ENCODE measurements around the gene GSK3A.
A peak's percentile ranks its signal among the peaks of the same experiment; 100 is the strongest.

Gene GSK3A

DNA sequence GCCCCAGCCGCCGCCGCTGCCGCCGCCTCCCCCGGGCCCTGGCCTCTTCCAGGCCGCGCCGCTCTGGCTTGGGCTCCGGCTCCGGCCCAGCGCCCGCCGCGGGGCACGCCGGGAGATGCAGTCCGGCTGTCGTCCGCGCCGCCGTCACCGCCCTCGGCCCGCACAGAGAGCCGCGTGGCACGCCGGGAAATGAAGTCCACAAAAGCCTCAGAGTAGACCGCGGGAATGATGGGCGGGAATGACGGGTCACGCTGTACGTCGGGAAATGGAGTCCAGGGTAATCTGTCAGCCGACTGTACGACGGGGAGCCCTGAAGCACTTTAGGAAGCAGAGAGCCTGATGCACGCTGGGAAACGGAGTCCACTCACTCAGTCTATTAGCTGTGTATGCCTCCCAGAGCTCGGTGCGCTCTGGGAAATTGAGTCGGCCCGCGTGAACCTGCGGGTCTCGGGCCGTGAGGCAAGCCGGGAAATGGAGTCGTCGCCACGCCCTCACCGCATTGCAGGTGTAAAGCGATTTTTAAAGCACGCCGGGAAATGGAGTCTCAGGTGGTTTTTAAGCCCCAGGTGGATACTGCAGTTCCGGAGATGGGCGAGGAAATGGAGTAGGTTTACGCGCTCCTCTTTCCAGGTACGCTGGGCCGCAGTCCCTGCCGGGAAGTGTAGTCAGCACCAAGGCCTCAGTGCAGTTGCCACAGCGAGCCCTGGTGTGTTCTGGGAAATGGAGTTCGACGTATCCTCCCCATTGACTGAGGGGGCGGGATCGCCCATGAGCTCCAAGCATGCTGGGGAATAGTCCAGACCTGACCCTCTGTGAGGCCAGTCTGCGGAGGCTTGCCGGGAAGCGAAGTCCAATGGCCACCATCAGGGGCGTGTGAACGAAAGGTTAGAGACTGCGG, at the start of gene GSK3A:
Gene GSK3A (minus strand): TSS at position 91 of the 898 bp plus-strand sequence. CDS start 137 bp downstream, outside the sequence.
- DNase-seq (ENCODE audit: low read depth), result peak; percentile 100

DNA sequence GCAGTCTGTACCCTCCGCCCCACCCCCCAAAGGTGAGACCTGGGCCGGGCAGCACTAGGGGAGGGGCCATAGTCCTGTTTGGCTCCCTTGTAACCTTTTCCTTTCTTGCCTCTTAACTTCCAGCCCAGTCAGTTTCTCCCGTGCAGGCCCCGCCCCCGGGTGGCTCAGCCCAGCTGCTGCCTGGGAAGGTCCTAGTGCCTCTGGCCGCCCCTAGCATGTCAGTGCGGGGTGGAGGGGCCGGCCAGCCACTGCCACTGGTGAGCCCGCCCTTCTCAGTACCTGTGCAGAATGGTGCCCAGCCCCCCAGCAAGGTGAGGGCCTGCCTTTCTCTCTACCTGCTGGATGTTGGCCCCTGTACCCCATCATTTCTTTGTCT, 49.0 kb upstream of the GSK3A start:
- no peak for DNase-seq (ENCODE audit: low read depth)

DNA sequence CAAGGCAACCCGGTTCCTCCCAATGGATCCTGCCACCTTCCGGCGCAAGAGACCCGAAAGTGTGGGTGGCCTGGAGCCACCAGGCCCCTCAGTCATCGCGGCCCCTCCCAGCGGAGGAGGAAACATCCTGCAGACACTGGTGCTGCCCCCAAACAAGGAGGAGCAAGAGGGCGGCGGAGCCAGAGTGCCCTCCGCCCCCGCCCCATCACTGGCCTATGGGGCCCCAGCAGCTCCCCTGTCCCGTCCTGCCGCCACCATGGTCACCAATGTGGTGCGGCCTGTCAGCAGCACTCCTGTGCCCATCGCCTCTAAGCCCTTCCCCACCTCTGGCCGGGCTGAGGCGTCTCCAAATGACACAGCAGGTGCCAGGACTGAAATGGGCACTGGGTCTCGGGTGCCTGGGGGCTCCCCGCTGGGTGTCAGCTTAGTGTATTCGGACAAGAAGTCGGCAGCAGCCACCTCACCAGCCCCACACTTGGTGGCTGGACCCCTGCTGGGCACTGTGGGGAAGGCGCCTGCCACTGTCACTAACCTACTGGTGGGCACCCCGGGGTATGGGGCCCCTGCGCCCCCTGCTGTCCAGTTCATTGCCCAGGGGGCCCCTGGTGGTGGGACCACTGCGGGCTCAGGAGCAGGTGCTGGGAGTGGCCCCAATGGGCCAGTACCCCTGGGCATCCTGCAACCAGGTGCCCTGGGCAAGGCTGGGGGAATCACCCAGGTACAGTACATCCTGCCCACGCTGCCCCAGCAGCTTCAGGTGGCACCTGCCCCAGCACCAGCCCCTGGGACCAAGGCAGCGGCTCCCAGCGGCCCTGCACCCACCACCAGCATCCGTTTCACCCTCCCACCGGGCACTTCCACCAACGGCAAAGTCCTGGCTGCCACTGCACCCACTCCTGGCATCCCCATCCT, 48.4 kb upstream of the GSK3A start:
- DNase-seq (ENCODE audit: low read depth), result no peak

DNA sequence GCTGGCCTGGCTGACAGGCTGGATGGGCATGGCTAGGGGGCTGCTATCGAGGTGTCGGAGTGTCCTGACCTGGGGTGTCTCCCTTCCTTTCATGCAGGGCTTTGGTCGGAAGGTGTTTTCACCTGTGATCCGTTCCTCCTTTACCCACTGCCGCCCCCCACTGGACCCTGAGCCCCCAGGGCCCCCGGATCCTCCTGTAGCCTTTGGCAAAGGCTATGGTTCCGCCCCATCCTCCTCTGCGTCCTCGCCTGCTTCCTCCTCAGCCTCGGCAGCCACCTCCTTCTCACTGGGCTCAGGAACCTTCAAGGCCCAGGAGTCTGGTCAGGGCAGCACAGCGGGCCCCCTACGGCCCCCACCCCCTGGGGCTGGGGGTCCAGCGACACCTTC, 47.7 kb upstream of the GSK3A start:
- DNase-seq (ENCODE audit: low read depth), result no peak

DNA sequence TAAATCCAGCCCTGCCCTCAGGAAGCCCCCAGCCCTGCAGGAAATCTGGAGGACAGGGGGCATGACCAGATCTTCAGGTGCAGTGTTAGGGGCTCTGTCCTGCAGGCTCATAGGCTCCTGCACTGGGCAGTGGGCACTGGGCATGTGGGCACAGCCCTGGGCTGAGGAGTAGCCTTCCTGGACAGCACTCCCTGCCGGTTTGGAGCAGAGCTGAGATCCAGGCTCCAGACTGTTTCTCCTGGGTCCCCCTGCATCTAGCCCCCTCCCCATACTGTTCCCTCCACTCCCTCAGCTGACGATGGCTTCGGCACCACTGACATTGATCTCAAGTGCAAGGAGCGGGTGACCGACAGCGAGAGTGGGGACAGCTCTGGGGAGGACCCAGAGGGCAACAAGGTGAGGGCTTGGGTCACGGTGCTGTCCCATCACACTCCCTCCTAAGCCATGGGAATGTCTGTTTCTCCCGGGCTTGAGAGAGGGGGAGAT, 47.2 kb upstream of the GSK3A start:
- no peak for DNase-seq (ENCODE audit: low read depth)

DNA sequence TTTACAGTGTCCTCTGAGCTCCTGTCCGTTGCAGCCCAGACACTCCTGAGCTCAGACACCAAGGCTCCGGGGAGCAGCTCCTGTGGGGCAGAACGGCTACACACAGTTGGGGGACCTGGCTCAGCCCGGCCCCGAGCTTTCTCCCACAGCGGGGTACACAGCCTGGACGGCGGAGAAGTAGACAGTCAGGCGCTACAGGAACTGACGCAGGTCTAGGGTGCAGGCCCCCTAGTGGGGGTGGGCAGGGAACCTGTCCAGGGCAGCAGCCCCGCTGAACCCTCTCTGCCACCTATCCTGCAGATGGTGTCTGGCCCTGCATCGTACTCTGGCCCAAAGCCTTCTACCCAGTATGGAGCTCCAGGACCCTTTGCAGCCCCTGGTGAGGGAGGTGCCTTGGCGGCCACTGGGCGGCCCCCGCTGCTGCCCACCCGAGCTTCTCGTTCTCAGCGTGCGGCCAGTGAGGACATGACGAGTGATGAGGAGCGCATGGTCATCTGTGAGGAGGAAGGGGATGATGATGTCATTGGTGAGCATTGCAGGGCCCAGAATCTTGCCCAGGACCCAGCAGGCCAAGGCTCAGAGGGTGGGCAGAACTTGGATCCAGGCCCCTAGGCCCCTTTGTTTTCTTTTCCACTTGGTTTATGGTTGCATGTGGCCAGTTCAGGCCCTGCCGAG, 46.6 kb upstream of the GSK3A start:
- DNase-seq (ENCODE audit: low read depth), result no peak

DNA sequence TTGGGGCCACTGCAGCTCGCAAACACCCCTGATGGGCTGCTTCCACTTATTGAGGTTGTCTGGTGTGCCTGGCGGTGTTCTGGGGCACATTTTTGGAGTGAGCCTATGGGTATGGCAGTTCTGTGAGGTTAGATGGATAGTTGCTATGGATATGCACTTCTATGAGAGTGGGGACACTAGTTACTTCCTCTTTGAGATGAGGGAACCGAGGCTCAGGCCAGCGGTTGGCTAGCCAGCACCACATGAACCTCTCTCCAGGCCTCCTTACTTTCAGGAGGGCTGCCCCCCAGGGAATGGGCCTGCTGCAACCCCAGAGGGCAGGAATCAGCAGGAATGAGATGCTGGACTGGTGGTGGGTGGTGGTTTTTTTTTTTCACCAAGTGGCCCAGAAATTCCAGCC, 46.0 kb upstream of the GSK3A start:
- DNase-seq (ENCODE audit: low read depth), result no peak

DNA sequence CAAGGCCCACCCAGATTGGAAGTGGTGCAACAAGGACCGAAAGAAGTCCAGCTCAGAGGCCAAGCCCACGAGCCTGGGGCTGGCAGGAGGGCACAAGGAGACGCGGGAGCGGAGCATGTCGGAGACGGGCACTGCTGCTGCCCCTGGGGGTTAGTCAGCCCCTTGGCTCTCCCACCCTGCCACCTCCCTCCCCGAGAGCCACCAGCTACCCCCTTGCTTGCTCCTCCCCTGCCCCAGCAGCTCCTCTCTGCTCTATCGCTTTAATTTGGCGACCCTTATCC, 45.4 kb upstream of the GSK3A start:
- DNase-seq (ENCODE audit: low read depth), result no peak

DNA sequence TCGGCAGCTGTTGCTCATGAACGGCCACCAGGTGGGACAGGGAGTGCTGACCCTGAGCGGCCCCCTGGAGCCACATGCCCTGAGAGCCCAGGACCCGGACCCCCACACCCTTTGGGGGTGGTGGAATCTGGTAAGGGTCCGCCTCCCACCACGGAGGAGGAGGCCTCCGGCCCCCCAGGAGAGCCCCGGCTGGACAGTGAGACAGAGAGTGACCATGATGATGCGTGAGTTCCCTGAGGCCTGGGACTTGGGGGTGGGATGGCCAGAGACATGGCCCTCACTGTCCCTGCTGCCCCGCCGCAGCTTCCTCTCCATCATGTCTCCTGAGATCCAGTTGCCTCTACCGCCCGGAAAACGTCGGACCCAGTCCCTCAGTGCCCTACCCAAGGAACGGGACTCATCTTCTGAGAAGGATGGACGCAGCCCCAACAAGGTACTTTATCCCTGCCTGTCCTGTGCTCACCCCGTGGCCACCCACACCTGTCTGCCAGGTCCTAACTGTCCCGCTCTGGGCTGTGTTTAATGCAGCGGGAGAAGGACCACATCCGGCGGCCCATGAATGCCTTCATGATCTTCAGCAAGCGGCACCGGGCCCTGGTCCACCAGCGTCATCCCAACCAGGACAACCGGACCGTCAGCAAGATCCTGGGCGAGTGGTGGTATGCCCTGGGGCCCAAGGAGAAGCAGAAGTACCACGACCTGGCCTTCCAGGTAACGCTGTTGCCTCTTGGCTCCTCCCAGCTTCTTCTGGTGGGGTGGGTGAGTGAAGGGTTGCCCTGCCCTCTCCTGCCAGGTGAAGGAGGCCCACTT, 44.8 kb upstream of the GSK3A start:
- no peak for DNase-seq (ENCODE audit: low read depth)

DNA sequence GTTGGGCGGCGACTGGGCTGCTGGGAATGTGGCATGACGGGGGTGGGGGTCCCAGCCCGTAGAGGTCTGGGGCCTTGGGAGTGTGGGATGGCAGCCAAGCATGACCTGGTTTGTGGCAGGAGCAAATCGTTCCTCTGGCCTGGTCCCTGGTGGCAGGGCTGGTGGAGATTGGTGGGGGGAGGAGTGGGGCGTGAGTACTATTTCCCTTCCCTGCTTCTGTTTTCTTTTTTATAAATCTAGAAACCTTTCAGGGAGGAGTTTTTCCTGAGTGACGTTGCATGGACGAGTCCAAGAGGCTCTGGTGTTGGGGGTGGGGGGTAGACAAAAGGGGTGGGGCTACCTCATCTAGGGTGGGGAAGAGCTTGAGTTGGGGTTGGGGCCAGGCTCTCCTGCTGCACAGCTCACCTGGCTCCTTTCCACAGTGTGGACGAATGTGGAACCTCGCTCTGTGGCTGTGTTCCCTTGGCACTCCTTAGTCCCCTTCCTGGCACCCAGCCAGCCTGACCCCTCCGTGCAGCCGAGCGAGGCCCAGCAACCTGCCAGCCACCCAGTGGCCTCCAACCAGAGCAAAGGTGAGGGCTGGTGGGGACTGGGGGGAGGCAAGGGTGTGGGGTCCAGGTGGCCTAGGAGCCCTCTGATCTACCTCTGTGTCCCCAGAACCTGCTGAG, 44.1 kb upstream of the GSK3A start:
- DNase-seq (ENCODE audit: low read depth), result peak; percentile 46

DNA sequence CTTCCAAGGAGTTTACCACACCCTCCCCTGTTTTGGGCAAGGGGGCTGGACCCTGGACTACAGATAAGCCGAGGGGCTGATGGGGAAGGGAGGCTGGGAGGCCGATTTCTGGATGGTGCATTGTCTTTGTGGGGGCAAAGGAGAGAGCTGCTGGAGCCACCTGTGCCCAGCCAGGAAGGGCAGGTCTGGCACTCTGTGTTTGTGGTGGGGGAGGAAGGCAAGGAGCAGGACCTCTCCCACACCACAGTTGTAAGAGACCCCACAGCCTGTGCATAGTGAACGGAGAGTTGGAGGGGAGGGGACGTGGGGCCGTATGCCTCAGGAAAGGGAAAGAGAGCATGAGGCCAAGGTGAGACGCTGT, 43.6 kb upstream of the GSK3A start:
- no peak for DNase-seq (ENCODE audit: low read depth)

DNA sequence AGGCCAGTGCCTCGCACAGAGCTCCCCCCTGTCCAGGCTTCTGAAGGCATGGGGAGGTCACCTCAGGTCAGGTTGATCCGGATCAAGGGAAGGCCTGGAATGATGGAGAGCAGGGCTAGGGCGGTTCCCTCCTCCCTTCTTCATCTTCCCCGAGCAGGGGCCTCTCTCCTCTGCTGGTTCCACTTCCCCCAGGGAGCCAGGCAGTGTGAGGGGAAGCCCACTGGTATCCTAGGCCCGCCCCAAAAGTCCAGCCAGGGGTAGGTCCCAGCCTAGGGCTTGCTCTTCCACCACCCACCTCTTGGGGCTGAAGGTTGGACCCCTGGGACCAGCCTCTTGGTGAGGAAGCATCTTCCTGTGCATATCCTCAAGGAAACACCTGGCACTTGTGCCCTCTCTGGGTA, 43.1 kb upstream of the GSK3A start:
- DNase-seq (ENCODE audit: low read depth), result no peak

DNA sequence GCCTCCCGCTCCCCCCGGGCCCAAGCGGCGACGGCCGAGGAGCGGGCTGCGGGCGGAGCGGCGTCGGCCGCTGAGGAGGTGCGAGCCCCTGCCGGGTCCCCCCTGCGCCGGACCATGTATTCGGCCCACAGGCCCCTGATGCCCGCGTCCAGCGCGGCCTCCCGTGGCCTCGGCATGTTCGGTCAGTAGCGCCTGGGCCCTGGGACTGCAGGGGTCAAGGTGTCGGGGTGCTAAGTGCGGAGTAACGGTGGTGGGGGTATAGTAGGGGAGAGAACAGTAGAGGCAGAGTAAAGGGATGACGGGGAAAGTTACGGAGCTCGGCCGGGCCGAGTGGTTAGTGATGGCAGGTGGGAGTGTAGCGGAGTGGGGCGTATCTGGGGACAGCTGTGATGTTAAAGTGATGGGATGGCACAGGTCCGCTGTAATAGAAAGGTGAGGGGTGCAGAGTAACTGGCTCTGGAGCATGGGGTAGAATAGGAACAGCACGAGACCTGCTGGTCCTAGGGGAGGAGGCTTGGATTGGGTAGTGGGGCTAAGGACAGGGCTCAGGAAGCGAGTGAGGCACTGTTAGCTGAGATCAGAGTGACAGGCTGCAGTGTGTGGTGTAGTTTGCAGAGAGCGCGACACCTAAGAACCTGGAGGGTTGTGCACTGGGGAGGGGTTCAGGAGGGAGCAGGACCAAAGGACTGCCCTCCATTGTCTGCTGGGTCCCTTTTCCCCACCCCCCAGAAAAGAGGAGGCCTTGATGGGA, 42.4 kb upstream of the GSK3A start:
- DNase-seq (ENCODE audit: low read depth), result no peak

DNA sequence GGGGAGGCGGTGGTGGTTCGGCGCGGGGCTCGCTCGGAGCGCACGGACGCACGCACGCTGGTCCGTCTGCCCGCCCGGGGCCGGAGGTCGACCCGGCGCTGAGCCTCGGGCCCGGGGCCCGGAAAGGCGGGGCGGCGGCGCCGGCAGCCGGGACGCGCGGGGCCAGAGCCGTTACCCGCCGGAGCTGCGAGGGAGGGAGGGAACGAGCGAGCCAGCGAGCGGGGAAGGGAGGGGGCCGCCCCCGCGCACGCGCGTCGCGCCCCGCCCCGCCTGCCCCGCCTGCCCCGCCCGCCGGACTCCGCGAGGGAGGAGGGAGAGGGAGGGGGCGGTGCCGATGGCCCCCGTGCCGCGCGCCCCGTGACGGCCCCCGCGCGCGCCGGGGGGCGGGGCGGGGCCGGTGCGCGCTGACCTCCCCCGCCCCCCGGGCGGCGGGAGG, 41.7 kb upstream of the GSK3A start:
- peak; percentile 66 for DNase-seq (ENCODE audit: low read depth)

DNA sequence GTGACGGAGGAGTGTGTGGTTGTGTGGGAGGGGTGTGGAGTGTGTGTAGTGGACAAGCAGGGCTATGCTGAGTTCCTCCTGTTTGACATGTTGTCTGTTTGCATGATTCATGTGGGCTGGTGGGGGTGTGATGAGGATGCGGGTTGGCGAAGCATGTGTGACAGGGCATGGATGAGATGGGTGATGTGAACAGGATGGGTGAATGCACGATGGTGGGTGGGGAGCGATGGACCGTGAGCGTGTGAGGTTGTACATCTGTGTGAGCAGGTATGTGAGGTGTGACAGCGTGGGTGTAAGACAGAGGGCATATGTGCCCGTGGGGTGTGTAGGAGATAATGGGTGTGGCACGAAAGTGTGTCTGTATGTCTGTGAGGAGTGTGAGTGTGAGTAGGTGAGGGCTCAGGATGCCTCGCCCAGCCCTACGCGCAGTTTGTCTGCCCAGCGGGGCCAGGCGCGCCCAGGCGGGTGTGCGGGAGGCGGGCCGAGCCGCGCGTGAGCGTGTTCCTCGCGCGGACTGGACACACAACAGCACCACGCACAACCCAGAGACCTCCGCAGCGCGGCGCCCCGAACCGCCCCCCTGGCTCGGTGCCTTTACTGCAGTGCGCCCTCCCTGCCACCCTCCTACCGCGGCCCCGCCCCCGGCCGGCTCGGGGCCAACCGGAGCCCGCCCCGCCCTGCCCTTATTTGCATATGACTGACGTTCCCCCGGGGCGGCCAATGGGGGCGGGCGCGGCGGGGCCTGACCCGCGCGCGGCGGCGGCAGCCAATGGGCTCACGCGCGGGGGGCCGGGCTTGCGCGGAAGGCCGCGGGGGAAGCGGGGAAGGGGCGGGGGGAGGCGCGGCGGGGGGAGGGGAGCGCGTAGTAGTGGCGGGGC, 41.0 kb upstream of the GSK3A start:
- peak; percentile 85 for DNase-seq (ENCODE audit: low read depth)

DNA sequence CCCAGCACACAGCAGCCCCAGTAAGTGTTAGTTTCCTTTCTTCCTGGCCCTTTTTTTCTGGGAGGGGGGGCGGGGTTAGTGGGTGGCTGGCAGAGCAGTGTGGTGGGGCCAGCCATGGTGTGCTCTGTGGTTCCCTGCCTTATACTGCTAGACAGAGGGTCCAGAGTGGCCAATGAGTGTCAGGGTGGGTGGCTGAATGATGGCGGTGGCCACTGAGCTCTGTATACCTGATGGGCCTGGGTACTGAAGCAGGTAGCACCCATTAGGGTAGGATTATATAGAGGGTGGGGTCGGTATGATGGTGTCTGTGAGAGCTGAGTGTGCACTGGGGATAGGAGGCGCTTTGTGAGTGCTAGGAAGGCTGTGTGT, 40.4 kb upstream of the GSK3A start:
- DNase-seq (ENCODE audit: low read depth), result no peak

DNA sequence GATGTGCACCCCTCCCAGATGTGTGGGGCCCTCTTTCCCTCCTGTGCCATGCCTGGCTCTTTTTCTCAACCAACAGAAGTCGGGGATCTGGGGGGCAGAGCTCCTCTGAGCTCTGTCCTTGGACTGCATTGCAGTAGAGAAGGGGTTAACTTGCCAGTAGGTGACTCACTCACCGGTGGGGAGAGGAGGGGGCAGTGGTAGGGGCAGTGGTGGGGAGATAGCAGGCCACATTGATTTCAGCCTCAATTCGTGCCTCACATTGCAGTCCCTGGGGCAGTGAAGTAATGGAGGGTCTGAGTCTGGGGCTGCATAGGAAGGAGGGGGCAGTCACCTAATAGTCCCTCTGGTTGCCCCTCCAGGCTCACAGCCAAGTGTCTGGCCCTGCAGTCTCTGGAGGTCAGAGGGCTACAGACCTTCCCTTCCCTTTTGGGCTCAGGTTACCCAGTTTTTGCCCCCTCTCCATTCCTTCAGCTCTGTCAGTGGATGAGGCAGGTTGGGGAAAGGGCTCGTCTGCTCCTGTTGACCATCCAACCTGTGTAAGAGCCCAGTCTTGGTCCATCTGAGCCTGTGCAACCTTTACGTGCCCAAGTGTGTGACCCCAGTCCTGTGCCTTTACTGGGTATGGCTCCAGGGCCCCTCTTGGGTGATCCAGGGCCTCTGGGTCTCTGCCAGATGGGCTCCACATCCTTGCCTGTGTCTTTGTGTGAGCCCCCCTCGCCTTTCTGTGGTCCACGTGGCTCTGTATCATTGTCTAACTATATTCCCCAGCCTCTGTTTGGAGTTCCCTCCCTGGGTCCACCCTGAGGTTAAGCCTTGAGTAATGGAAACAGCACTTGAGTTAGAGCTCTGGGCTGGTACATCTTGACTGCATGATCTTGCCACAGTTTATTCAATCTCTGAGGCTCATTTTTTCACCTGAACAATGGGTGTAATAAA, 39.7 kb upstream of the GSK3A start:
- DNase-seq (ENCODE audit: low read depth), result peak; percentile 66

DNA sequence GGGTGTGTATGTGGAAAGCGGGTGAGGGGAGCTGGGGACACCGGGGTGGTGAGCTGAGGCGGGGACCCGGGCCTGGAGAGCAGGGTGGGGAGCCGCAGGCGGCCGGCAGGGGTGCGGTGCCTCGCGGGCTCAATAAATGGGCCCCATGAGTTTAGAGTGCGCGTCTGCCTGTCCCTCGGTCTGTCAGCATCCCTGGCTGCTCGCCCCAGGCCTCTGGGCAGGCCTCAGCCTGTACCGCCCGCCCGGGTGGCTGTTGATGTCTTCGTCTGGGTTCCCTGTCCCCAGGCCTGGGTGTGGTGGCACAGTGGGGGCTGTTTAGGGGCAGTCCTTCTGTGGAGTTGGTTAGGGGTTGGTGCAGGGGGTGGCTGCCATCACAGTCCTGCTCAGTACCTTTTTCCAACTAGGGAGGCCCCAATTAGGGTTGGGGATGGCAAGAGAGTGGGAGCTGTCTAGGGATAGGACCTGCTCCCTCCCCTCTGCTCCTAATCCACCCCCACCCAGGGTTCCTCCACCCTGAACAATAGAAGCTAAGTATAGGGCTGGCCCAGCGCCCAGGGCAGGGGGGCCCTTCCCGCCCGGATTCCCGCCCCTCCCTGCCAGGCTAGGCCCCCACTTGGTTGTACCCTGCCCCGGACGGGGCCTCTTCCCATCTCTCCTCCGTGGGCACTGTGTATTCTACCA, 38.9 kb upstream of the GSK3A start:
- no peak for DNase-seq (ENCODE audit: low read depth)

Measured in amniotic epithelial cell (primary cell).